HEK293T (cell line): ENCODE data around the gene PCDH12.

Experiments used
- CTCF ChIA-PET: fragments of 350-600 bp; formaldehyde crosslinking; extraction: SDS; loops from one replicate; lab custom pipeline; 2021; ENCODE audit warnings: antibody characterized with exemption, inconsistent platforms; lab: Yijun Ruan, JAX
- POLR2A ChIA-PET: fragments of 350-600 bp; formaldehyde crosslinking; extraction: SDS; loops from one replicate; lab custom pipeline; 2020; ENCODE audit warnings: antibody characterized with exemption, inconsistent platforms; lab: Yijun Ruan, JAX
- DNase-seq: peaks from one replicate; pipeline ENCODE4 v3.0.0; 2012; ENCODE audit warnings: mixed read lengths; ENCODE audit errors: extremely low spot score
- ARNT ChIP-seq: fragments of 450-650 bp; IDR thresholded peaks from 2 replicates; pipeline ENCODE4 v1.6.1; 2017; ENCODE audit warnings: mild to moderate bottlenecking
- BHLHE40 ChIP-seq: fragments of 450-650 bp; IDR thresholded peaks from 2 replicates; pipeline ENCODE4 v1.6.1; 2016; ENCODE audit warnings: mild to moderate bottlenecking, moderate library complexity, borderline replicate concordance
- CTBP1 ChIP-seq: fragments of 450-650 bp; IDR thresholded peaks from 2 replicates; pipeline ENCODE4 v1.6.1; 2016; ENCODE audit warnings: borderline replicate concordance
- ELF4 ChIP-seq: fragments of 450-650 bp; IDR thresholded peaks from 2 replicates; pipeline ENCODE4 v1.6.1; 2017; ENCODE audit warnings: antibody characterized with exemption
- FOXA1 ChIP-seq: fragments of 450-650 bp; IDR thresholded peaks from 2 replicates; pipeline ENCODE4 v1.6.1; 2016; ENCODE audit warnings: mild to moderate bottlenecking
- FOXK2 ChIP-seq: fragments of 450-650 bp; IDR thresholded peaks from 2 replicates; pipeline ENCODE4 v1.6.1; 2016; ENCODE audit warnings: mild to moderate bottlenecking
- FOXM1 ChIP-seq: fragments of 450-650 bp; IDR thresholded peaks from 2 replicates; pipeline ENCODE4 v1.6.1; 2017; ENCODE audit warnings: mild to moderate bottlenecking, borderline replicate concordance
- HDGF ChIP-seq: fragments of 450-650 bp; IDR thresholded peaks from 2 replicates; pipeline ENCODE4 v1.6.1; 2017; ENCODE audit warnings: antibody characterized with exemption, borderline replicate concordance
- L3MBTL2 ChIP-seq: fragments of 450-650 bp; conservative IDR thresholded peaks from 2 replicates; pipeline ENCODE4 v1.6.1; 2016; ENCODE audit warnings: mild to moderate bottlenecking
- LEF1 ChIP-seq: fragments of 450-650 bp; IDR thresholded peaks from 2 replicates; pipeline ENCODE4 v1.6.1; 2017; ENCODE audit warnings: mild to moderate bottlenecking, borderline replicate concordance
- NFRKB ChIP-seq: fragments of 450-650 bp; IDR thresholded peaks from 2 replicates; pipeline ENCODE4 v1.6.1; 2016; ENCODE audit warnings: mild to moderate bottlenecking, moderate library complexity
- PKNOX1 ChIP-seq: fragments of 450-650 bp; IDR thresholded peaks from 2 replicates; pipeline ENCODE4 v1.6.1; 2016
- SP1 ChIP-seq: fragments of 450-650 bp; IDR thresholded peaks from 2 replicates; pipeline ENCODE4 v1.6.1; 2017
- SUZ12 ChIP-seq: fragments of 450-650 bp; IDR thresholded peaks from 2 replicates; pipeline ENCODE4 v1.6.1; 2016; ENCODE audit warnings: mild to moderate bottlenecking
- TARDBP ChIP-seq: fragments of 450-650 bp; IDR thresholded peaks from 2 replicates; pipeline ENCODE4 v1.6.1; 2016
- ZNF384 ChIP-seq: fragments of 450-650 bp; IDR thresholded peaks from 2 replicates; pipeline ENCODE4 v1.6.1; 2016

PCDH12 gene

GRCh38 chr5:141942185-141942857 is 15.7 kb downstream of the PCDH12 start:
- TF ChIP-seq HDGF (no peak), PKNOX1 (peak; percentile 31; the same call in 1 of the 2 replicates), ARNT (no peak)
- CTCF ChIA-PET: interaction anchor here (1.2 kb wide), 1 partner anchor 64 kb away, joined by 3 read pairs; the partner anchor contains the start of gene PCDH1
- POLR2A ChIA-PET: interaction anchor here (6.9 kb wide), 1 partner anchor 19 kb away, joined by 38 read pairs; the partner anchor contains the start of gene DELE1
- no peak for DNase-seq

- CTCF ChIA-PET: interaction anchor here (1.2 to 2.1 kb wide), 2 partner anchors 19 to 63 kb away, joined by 3 to 8 read pairs; partner anchors contain the start of gene PCDH1
- no peak for DNase-seq
- POLR2A ChIA-PET: interaction anchor here (6.9 kb wide), 1 partner anchor 18 kb away, joined by 38 read pairs; the partner anchor contains the start of gene DELE1
- no peak for TF ChIP-seq CTBP1
- no peak for TF ChIP-seq LEF1
- no peak for TF ChIP-seq PKNOX1
- no peak for TF ChIP-seq BHLHE40
Measured at GRCh38 chr5:141941779-141942178, 16.2 kb downstream of the PCDH12 start.

GRCh38 chr5:141941307-141941706 is 16.7 kb downstream of the PCDH12 start:
- no peak for DNase-seq
- POLR2A ChIA-PET: interaction anchor here (6.9 kb wide), 1 partner anchor 18 kb away, joined by 38 read pairs; the partner anchor contains the start of gene DELE1
- no peak for TF ChIP-seq PKNOX1
- no peak for TF ChIP-seq FOXK2
- no peak for TF ChIP-seq CTBP1
- TF ChIP-seq SP1: no peak
- TF ChIP-seq ELF4: no peak
- TF ChIP-seq BHLHE40: no peak
- TF ChIP-seq ARNT: no peak
- no peak for TF ChIP-seq FOXM1
- TF ChIP-seq TARDBP: no peak
- TF ChIP-seq FOXA1: no peak
- TF ChIP-seq ZNF384: no peak
- no peak for TF ChIP-seq LEF1
- no peak for TF ChIP-seq L3MBTL2
- CTCF ChIA-PET: interaction anchor here (2.1 kb wide), 1 partner anchor 19 kb away, joined by 8 read pairs; no protein-coding TSS in a partner anchor

- TF ChIP-seq SUZ12: no peak
- TF ChIP-seq ZNF384: no peak
- TF ChIP-seq ARNT: no peak
- TF ChIP-seq L3MBTL2: no peak
- TF ChIP-seq TARDBP: no peak
- TF ChIP-seq HDGF: no peak
- no peak for TF ChIP-seq SP1
- no peak for TF ChIP-seq PKNOX1
- no peak for TF ChIP-seq NFRKB
- TF ChIP-seq LEF1: no peak
- no peak for TF ChIP-seq ELF4
- TF ChIP-seq CTBP1: no peak
- no peak for TF ChIP-seq FOXK2
- TF ChIP-seq BHLHE40: no peak
- no peak for TF ChIP-seq FOXA1
- no peak for DNase-seq
- ChIA-PET POLR2A (interaction anchor here (0.6 to 6.9 kb wide), 2 partner anchors 17 to 137 kb away, joined by 3 to 38 read pairs; partner anchors contain the start of gene DELE1), CTCF (interaction anchor here (2.1 kb wide), 1 partner anchor 20 kb away, joined by 8 read pairs; no protein-coding TSS in a partner anchor)
Measured at GRCh38 chr5:141940695-141941271, 17.2 kb downstream of the PCDH12 start.

DNA sequence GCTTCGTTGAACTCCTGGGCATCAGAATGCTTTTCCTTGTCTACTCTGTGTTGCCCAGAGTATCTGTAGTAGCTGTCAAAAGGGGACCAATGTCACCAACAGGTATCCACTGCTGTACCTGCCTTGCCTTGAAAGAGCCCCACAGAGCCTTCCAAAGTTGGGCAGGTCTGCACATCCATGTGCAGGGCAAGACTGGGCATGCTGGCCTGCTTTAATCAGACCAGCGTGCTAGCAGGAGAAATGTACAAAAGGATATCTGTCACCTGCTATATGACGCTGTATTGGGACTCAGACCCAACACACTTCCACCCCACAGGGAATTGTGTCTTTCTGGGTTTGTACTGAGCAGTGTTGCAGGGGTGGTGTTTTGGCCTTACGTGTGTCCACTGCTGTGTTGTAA is 22.5 kb downstream of the PCDH12 start:
- CTCF ChIA-PET: no interaction called here
- TF ChIP-seq SUZ12: no peak
- TF ChIP-seq LEF1: no peak
- no peak for TF ChIP-seq ZNF384
- TF ChIP-seq SP1: no peak
- no peak for TF ChIP-seq FOXM1
- TF ChIP-seq NFRKB: no peak
- no peak for TF ChIP-seq CTBP1
- TF ChIP-seq HDGF: no peak
- TF ChIP-seq BHLHE40: no peak
- no peak for TF ChIP-seq PKNOX1
- DNase-seq: no peak
- POLR2A ChIA-PET: interaction anchor here (1.0 kb wide), 1 partner anchor 12 kb away, joined by 3 read pairs; the partner anchor contains the start of gene DELE1
